IMR-90 (cell line): Measurements from ENCODE around the gene MZT1. TPM values are rescaled to one million over a fixed set of nuclear protein-coding genes. Genes with fewer than 3 reads are reported as not detected.

Experiments used
- ATAC-seq: fragments of 200-7000 bp; cut with Tn5 transposase; 2 replicates; pipeline ENCODE4 v1.9.1; 2020; ENCODE audit warnings: low read depth, mild to moderate bottlenecking, moderate library complexity
- BruUV-seq: library from RNA; stranded (reverse); fragments of 400-500 nt; replicated peaks from 2 replicates; lab custom pipeline; 2021; lab: Mats Ljungman, UMichigan
- CTCF ChIA-PET: fragments of 300-600 bp; formaldehyde crosslinking; extraction: SDS; loops from one replicate; lab custom pipeline; 2021; ENCODE audit warnings: antibody characterized with exemption; lab: Yijun Ruan, JAX
- POLR2A ChIA-PET: fragments of 300-600 bp; sonication (Branson Sonifier 250); formaldehyde crosslinking; loops from one replicate; lab custom pipeline; 2022; ENCODE audit warnings: antibody characterized with exemption; ENCODE audit not compliant: unreplicated experiment; lab: Charles Lee
- DNase-seq: peaks from one replicate; pipeline ENCODE4 v3.0.0; 2013
- H2AFZ ChIP-seq: replicated peaks from 2 replicates; pipeline ENCODE3; 2013; ENCODE audit warnings: low read length, mild to moderate bottlenecking; ENCODE audit not compliant: poor library complexity
- H2AK5ac ChIP-seq: 2 replicates; pipeline ENCODE4 v1.6.1; 2013; ENCODE audit warnings: low read depth, low read length, inconsistent platforms
- H2AK9ac ChIP-seq: replicated peaks from 2 replicates; pipeline ENCODE3; 2013; ENCODE audit warnings: mild to moderate bottlenecking, low read depth, low read length, moderate library complexity; ENCODE audit not compliant: poor library complexity
- H2BK120ac ChIP-seq: 2 replicates; pipeline ENCODE4 v1.6.1; 2013; ENCODE audit warnings: low read depth, low read length, inconsistent platforms
- H2BK15ac ChIP-seq: 3 replicates; pipeline ENCODE4 v1.6.1; 2013; ENCODE audit warnings: low read depth, low read length, inconsistent platforms
- H2BK20ac ChIP-seq: 2 replicates; pipeline ENCODE4 v1.6.1; 2013; ENCODE audit warnings: low read depth, mild to moderate bottlenecking, inconsistent platforms, low read length, moderate library complexity
- H2BK5ac ChIP-seq: 2 replicates; pipeline ENCODE4 v1.6.1; 2013; ENCODE audit warnings: mild to moderate bottlenecking, low read depth, low read length, inconsistent platforms; ENCODE audit not compliant: poor library complexity, severe bottlenecking
- H3K14ac ChIP-seq: replicated peaks from 2 replicates; pipeline ENCODE4 v1.6.1; 2013; ENCODE audit warnings: low read depth, low read length, inconsistent platforms
- H3K18ac ChIP-seq: 2 replicates; pipeline ENCODE4 v1.6.1; 2013; ENCODE audit warnings: low read depth, low read length, control low read depth
- H3K23ac ChIP-seq: 2 replicates; pipeline ENCODE4 v1.6.1; 2013; ENCODE audit warnings: low read depth, low read length, inconsistent platforms
- H3K27ac ChIP-seq: 2 replicates; pipeline ENCODE4 v1.5.1; 2013; ENCODE audit warnings: mild to moderate bottlenecking, control low read depth, low read length; ENCODE audit not compliant: insufficient read depth
- H3K27me3 ChIP-seq: 2 replicates; pipeline ENCODE4 v1.6.1; 2013; ENCODE audit warnings: low read length; ENCODE audit not compliant: control insufficient read depth, insufficient read depth
- H3K36me3 ChIP-seq: 2 replicates; pipeline ENCODE4 v1.6.1; 2013; ENCODE audit warnings: low read length, mixed read lengths; ENCODE audit not compliant: control insufficient read depth, insufficient read depth
- H3K4ac ChIP-seq: 2 replicates; pipeline ENCODE4 v1.6.1; 2013; ENCODE audit warnings: low read depth, low read length, inconsistent platforms
- H3K4me1 ChIP-seq: 2 replicates; pipeline ENCODE4 v1.6.1; 2013; ENCODE audit warnings: low read length, mixed read lengths; ENCODE audit not compliant: control insufficient read depth, insufficient read depth
- H3K4me2 ChIP-seq: 2 replicates; pipeline ENCODE4 v1.6.1; 2013; ENCODE audit warnings: low read depth, mild to moderate bottlenecking, control low read depth, low read length, moderate library complexity
- H3K4me3 ChIP-seq: 2 replicates; pipeline ENCODE4 v1.5.1; 2013; ENCODE audit warnings: low read depth, mild to moderate bottlenecking, control low read depth, low read length, moderate library complexity; ENCODE audit not compliant: insufficient read depth
- H3K56ac ChIP-seq: 2 replicates; pipeline ENCODE4 v1.6.1; 2013; ENCODE audit warnings: low read length, inconsistent platforms; ENCODE audit not compliant: insufficient read depth; ENCODE audit errors: extremely low read depth
- H3K79me1 ChIP-seq, 2 experiments: 2 replicates each; pipeline ENCODE4 v1.6.1; 2013; ENCODE audit warnings: low read length in 2 of 2, inconsistent platforms in 1 of 2, low read depth in 1 of 2
- H3K9ac ChIP-seq: 2 replicates; pipeline ENCODE4 v1.6.1; 2013; ENCODE audit warnings: low read depth, low read length, control low read depth
- H3K9me1 ChIP-seq: 2 replicates; pipeline ENCODE4 v1.6.1; 2013; ENCODE audit warnings: low read length, inconsistent platforms; ENCODE audit not compliant: insufficient read depth
- H3K9me3 ChIP-seq: 2 replicates; pipeline ENCODE4 v1.6.1; 2013; ENCODE audit warnings: low read length; ENCODE audit not compliant: control insufficient read depth, insufficient read depth
- H4K20me1 ChIP-seq: 2 replicates; pipeline ENCODE4 v1.6.1; 2013; ENCODE audit warnings: low read length, inconsistent platforms; ENCODE audit not compliant: insufficient read depth
- H4K5ac ChIP-seq: 2 replicates; pipeline ENCODE4 v1.6.1; 2013; ENCODE audit warnings: mild to moderate bottlenecking, low read depth, low read length, control low read depth
- H4K8ac ChIP-seq, 2 experiments: 2 replicates each; pipeline ENCODE4 v1.6.1; 2013; ENCODE audit warnings: low read depth in 2 of 2, low read length in 2 of 2, control low read depth in 1 of 2, inconsistent platforms in 1 of 2
- H4K91ac ChIP-seq: 2 replicates; pipeline ENCODE4 v1.6.1; 2013; ENCODE audit warnings: low read depth, low read length, inconsistent platforms; ENCODE audit not compliant: insufficient read depth
- BHLHE40 ChIP-seq: fragments of 150-350 bp; IDR thresholded peaks from 2 replicates; pipeline ENCODE4 v1.6.1; 2016; ENCODE audit warnings: mild to moderate bottlenecking, low read depth, low read length
- CEBPB ChIP-seq: IDR thresholded peaks from 2 replicates; pipeline ENCODE4 v1.6.1; 2012; ENCODE audit warnings: low read depth, low read length, improper control_type of control experiment
- CHD1 ChIP-seq: IDR thresholded peaks from 2 replicates; pipeline ENCODE4 v1.6.1; 2012; ENCODE audit warnings: low read depth, low read length, improper control_type of control experiment
- CTCF ChIP-seq: conservative IDR thresholded peaks from 2 replicates; pipeline ENCODE4 v1.5.1; 2012; ENCODE audit warnings: mild to moderate bottlenecking, low read depth, low read length, improper control_type of control experiment
- ELK1 ChIP-seq: fragments of 150-350 bp; IDR thresholded peaks from 2 replicates; pipeline ENCODE4 v1.6.1; 2016; ENCODE audit warnings: low read depth, mild to moderate bottlenecking, low read length, moderate library complexity, borderline replicate concordance
- FOS ChIP-seq: fragments of 150-350 bp; IDR thresholded peaks from 2 replicates; pipeline ENCODE4 v1.6.1; 2016; ENCODE audit warnings: low read depth, low read length
- MAFK ChIP-seq: IDR thresholded peaks from 2 replicates; pipeline ENCODE4 v1.6.1; 2012; ENCODE audit warnings: low read depth, low read length, improper control_type of control experiment
- MAZ ChIP-seq: IDR thresholded peaks from 2 replicates; pipeline ENCODE4 v1.6.1; 2012; ENCODE audit warnings: low read depth, mild to moderate bottlenecking, low read length, improper control_type of control experiment, moderate library complexity, borderline replicate concordance
- MXI1 ChIP-seq: IDR thresholded peaks from 2 replicates; pipeline ENCODE4 v1.6.1; 2012; ENCODE audit warnings: low read depth, mild to moderate bottlenecking, low read length, moderate library complexity, borderline replicate concordance
- NFE2L2 ChIP-seq: fragments of 150-350 bp; IDR thresholded peaks from 2 replicates; pipeline ENCODE4 v1.6.1; 2016; ENCODE audit warnings: low read depth, mild to moderate bottlenecking, low read length
- POLR2A ChIP-seq: IDR thresholded peaks from 2 replicates; pipeline ENCODE4 v1.6.1; 2012; ENCODE audit warnings: mild to moderate bottlenecking, low read depth, low read length
- RAD21 ChIP-seq: IDR thresholded peaks from 2 replicates; pipeline ENCODE4 v1.6.1; 2012; ENCODE audit warnings: low read length, improper control_type of control experiment
- RCOR1 ChIP-seq: IDR thresholded peaks from 2 replicates; pipeline ENCODE4 v1.6.1; 2012; ENCODE audit warnings: mild to moderate bottlenecking, low read length, improper control_type of control experiment; ENCODE audit not compliant: insufficient replicate concordance
- RFX5 ChIP-seq: IDR thresholded peaks from 2 replicates; pipeline ENCODE4 v1.8.0; 2012; ENCODE audit warnings: low read depth, mild to moderate bottlenecking, low read length, moderate library complexity
- SMC3 ChIP-seq: fragments of 150-350 bp; IDR thresholded peaks from 2 replicates; pipeline ENCODE4 v1.6.1; 2016; ENCODE audit warnings: low read depth, mild to moderate bottlenecking, antibody characterized with exemption, low read length, moderate library complexity
- USF2 ChIP-seq: fragments of 150-350 bp; IDR thresholded peaks from 2 replicates; pipeline ENCODE4 v1.6.1; 2017; ENCODE audit warnings: mild to moderate bottlenecking, antibody characterized with exemption, low read length, low read depth
- WGBS, 2 experiments: methylation state at CpG; one replicate each; pipeline versions ENCODE4 v1.1.5 to v1.1.7; 2013; ENCODE audit warnings: missing lambda C conversion rate in 2 of 2; ENCODE audit not compliant: insufficient read length in 1 of 2; ENCODE audit errors: extremely low coverage in 2 of 2; 5-methylcytosine and 5-hydroxymethylcytosine counted together
- dilution Hi-C: fragments of 300-500 bp; cut with HindIII; formaldehyde crosslinking; loops from one replicate; pipeline ENCODE4 v1.14.3; 2018; ENCODE audit warnings: low sequenced_read_pairs; ENCODE audit not compliant: unreplicated experiment
- in situ Hi-C: fragments of 300-500 bp; cut with MboI; formaldehyde crosslinking; loops from 3 replicates; pipeline ENCODE4 v1.14.3; 2019; ENCODE audit warnings: low sequenced_read_pairs, inconsistent platforms, mixed read lengths
- intact Hi-C: fragments of 100-400 bp; cut with micrococcal nuclease; formaldehyde crosslinking; loops from 2 replicates; pipeline ENCODE4 v1.10.0; 2022
- polyA plus RNA-seq, 3 experiments: library from polyadenylated mRNA; depleted of rRNA; stranded (reverse); fragments of >200 nt; gene quantifications; 2 replicates each; pipeline ENCODE4 v1.2.3, GENCODE V29; 2012; ENCODE audit warnings: low replicate concordance in 1 of 3
- total RNA-seq: library from RNA; depleted of rRNA; stranded (reverse); fragments of >200 nt; gene quantifications from 2 replicates; pipeline ENCODE4 v1.2.3, GENCODE V29; 2012

The MZT1 gene
- total and polyA plus RNA-seq, 2 of the 4 experiments (the other 2 are of a cell fraction), result 3.6 to 5.3 TPM

GRCh38 chr13:72692884-72693514, 34.4 kb downstream of the MZT1 start:
- H4K91ac ChIP-seq, result no peak overlapping the region
- no peak overlapping the region for H3K27ac ChIP-seq
- H4K8ac ChIP-seq, result no peak overlapping the region
- no peak overlapping the region for H3K4me2 ChIP-seq
- no peak overlapping the region for H2BK120ac ChIP-seq
- in situ Hi-C loops (loop anchor here (25.0 kb wide), 1 partner anchor 1731 kb away; no protein-coding TSS in a partner anchor), intact Hi-C loops (loop anchor here (10.0 kb wide), 1 partner anchor 1728 kb away; no protein-coding TSS in a partner anchor), dilution Hi-C loops (no loop called here)
- H3K14ac ChIP-seq, result no peak overlapping the region
- H2BK15ac ChIP-seq, result no peak overlapping the region
- H3K9me3 ChIP-seq, result no peaks in the 10 kb centered on the region
- no peak overlapping the region for H2AK9ac ChIP-seq
- H3K4me3 ChIP-seq, result no peak overlapping the region
- H3K4ac ChIP-seq, result no peak overlapping the region
- H3K18ac ChIP-seq, result no peak overlapping the region
- no peak overlapping the region for H2BK20ac ChIP-seq
- ChIA-PET POLR2A (no interaction called here), CTCF (interaction anchor here (0.6 kb wide), 1 partner anchor 50 kb away, joined by 4 read pairs; no protein-coding TSS in a partner anchor)
- DNase-seq (no peak), ATAC-seq (no peak)
- no peak overlapping the region for H2AFZ ChIP-seq
- no peaks in the 10 kb centered on the region for H4K20me1 ChIP-seq
- no peak overlapping the region for H2AK5ac ChIP-seq
- no peaks in the 10 kb centered on the region for H3K36me3 ChIP-seq
- no peak overlapping the region for H4K5ac ChIP-seq
- H3K4me1 ChIP-seq, result no peaks in the 10 kb centered on the region
- H3K27me3 ChIP-seq, result peaks cover 2% of the 10 kb centered on the region; the same call in 1 of the 2 replicates
- no TSS peak for BruUV-seq
- no peaks in the 10 kb centered on the region for H3K79me1 ChIP-seq
- WGBS, 2 experiments, result no CpG with 5 or more reads among the region's 5 CpGs
- H3K23ac ChIP-seq, result no peak overlapping the region
- TF ChIP-seq MAZ (no peak), NFE2L2 (no peak), ELK1 (no peak), SMC3 (no peak), MXI1 (no peak), USF2 (no peak), CTCF (no peak), RFX5 (no peak), MAFK (no peak), BHLHE40 (no peak), POLR2A (no peak), FOS (no peak), CEBPB (no peak), CHD1 (no peak), RAD21 (no peak), RCOR1 (no peak)
- no peak overlapping the region for H3K56ac ChIP-seq
- no peak overlapping the region for H3K9ac ChIP-seq
- no peak overlapping the region for H2BK5ac ChIP-seq
- no peaks in the 10 kb centered on the region for H3K9me1 ChIP-seq
